Right atrium auricular region (tissue), 2 donors: ENCODE data around the gene NAT9. TPM values are rescaled to one million over a fixed set of nuclear protein-coding genes. Genes with fewer than 3 reads are reported as not detected.

Experiments
- DNase-seq: peaks from one replicate; pipeline ENCODE4 v3.0.0-alpha.2; 2019; ENCODE audit warnings: low spot score
- H3K27ac ChIP-seq, 2 donors: fragments of 200-600 bp; sonication (generic); 1 replicate in 1 of 2; 2 replicates in 1 of 2; pipeline ENCODE4 v1.5.1; 2016 to 2019
- H3K27me3 ChIP-seq, 2 donors: fragments of 200-600 bp; sonication (generic); one replicate each; pipeline versions ENCODE4 v1.5.1 to v1.6.0; 2017 to 2019
- H3K36me3 ChIP-seq: fragments of 200-600 bp; sonication (generic); one replicate; pipeline ENCODE4 v1.5.1; 2016
- H3K4me1 ChIP-seq, 2 donors: fragments of 200-600 bp; sonication (generic); one replicate each; pipeline versions ENCODE4 v1.5.1 to v1.6.0; 2017 to 2019
- H3K4me3 ChIP-seq, 2 donors: fragments of 200-600 bp; sonication (generic); 1 replicate in 1 of 2; 2 replicates in 1 of 2; pipeline ENCODE4 v1.5.1; 2017 to 2019; ENCODE audit warnings: mild to moderate bottlenecking in 1 of 2, moderate library complexity in 1 of 2
- H3K9me3 ChIP-seq, 2 donors: fragments of 200-600 bp; sonication (generic); one replicate each; pipeline ENCODE4 v1.5.1; 2019
- CTCF ChIP-seq, 2 donors: fragments of 200-600 bp; sonication (generic); IDR thresholded peaks; one replicate each; pipeline ENCODE4 v1.5.1; 2019; ENCODE audit warnings: antibody characterized with exemption in 2 of 2
- total RNA-seq, 2 donors: library from RNA; depleted of rRNA; stranded (reverse); fragments of >200 nt; gene quantifications; one replicate each; pipeline ENCODE4 v1.1.0, GENCODE V29; 2016

Gene NAT9, protein sequence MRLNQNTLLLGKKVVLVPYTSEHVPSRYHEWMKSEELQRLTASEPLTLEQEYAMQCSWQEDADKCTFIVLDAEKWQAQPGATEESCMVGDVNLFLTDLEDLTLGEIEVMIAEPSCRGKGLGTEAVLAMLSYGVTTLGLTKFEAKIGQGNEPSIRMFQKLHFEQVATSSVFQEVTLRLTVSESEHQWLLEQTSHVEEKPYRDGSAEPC
- 10 to 100 TPM; 16.2 to 18.7 TPM for total RNA-seq

DNA sequence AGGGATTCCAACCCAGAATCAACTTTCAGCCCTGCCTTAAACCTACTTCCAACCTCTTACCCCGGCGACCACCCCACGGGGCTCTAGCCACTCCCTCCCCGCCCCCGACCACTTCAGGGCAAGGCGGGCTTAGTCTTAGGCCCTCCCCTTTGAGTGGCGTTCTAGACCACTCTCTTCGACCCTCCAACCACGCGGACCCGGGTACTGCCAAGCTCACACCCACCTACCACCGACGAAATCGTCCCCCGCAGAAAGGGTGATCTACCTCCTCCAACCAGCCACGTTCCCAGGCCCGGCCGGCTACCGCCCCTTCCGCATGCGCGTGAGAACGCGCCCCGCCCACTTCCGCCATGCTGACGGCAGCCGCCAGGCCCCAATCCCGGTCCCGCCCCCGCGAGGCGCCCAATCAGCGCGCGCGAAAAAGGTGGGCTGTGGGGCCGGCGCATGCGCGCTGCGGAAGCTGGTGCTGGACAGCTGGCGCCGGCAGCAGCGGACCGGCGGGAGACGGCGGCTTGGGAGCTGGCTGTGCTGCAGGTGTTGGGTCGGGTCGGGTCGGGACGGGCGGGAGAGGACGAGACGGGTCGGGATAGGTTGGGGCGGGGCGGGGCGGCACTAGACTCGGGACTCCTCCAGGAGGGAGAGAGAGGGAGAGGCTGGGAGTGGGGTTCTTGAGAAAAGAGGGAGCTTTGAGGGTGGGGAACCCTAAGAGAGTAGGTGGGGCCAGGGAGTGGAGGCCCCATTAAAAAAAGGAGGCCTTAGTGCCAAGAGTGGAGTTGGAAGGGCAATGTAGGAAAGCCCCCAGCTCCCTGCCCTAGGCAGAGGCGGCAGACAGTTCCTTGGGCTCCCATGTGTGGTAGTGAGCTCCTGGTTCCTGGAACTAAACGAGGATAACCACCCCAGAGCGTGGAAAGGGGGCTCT is at the start of gene NAT9:
TSS of gene NAT9 (minus strand) at position 302 of the 919 bp plus-strand sequence. CDS start 647 bp downstream, outside the sequence.
- peak within 1 kb of the TSS; percentile 88 to 95 for H3K4me3 ChIP-seq
- H3K9me3 ChIP-seq = no peaks in the 10 kb centered on the region
- DNase-seq = peak; percentile 97
- peak within 1 kb of the TSS; percentile 74 to 75 for H3K27ac ChIP-seq
- TF ChIP-seq CTCF (IDR thresholded peaks at IDR 0.05) = no peak
- H3K4me1 ChIP-seq = peaks cover 0 to 40% of the 10 kb centered on the region in 2 donors
- H3K36me3 ChIP-seq = peaks cover 25% of the 10 kb centered on the region
- no peaks in the 10 kb centered on the region for H3K27me3 ChIP-seq

DNA sequence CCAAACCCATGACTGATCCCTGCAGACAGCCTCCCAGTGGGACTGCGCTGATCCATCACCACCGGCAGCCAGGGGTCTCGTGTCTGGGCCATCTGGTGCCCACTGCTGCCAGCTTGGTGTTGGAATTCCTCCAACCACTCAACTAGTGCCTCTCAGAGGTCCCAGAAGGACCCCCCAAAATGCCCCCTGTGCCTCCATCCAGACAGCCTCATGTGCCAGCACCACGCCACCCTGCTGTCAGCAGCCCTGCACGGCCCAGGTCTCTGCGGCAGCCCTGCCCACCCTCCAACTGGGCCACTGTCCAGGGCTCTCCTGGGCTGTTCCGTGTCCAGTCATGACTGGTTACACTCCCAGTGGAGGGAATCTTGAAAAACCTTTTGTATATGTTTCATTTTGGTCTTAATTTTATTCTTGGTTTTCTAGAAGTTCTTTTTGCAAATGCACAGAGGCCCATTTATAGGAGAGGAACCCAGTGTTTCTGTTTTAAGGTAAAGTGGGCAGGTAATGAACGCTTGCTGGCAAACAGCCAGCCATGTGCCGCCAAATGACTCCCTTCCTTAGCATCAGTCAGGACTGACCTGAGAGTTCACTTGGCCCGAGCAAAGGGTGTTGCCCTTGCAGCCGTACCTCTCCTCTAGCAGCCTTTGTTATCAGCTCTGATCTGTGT is 48.9 kb upstream of the NAT9 start:
- TF ChIP-seq CTCF (IDR thresholded peaks at IDR 0.05) = no peak
- H3K9me3 ChIP-seq = no peaks in the 10 kb centered on the region
- H3K27ac ChIP-seq = no peak overlapping the region
- H3K4me1 ChIP-seq = peaks cover 0 to 22% of the 10 kb centered on the region in 2 donors
- no peaks in the 10 kb centered on the region for H3K27me3 ChIP-seq
- H3K4me3 ChIP-seq = no peak overlapping the region
- H3K36me3 ChIP-seq = no peaks in the 10 kb centered on the region
- DNase-seq = no peak

GRCh38 chr17:74822939-74823367 is 46.8 kb upstream of the NAT9 start:
- H3K27ac ChIP-seq = peak overlapping the region; percentile 24 to 26

DNA sequence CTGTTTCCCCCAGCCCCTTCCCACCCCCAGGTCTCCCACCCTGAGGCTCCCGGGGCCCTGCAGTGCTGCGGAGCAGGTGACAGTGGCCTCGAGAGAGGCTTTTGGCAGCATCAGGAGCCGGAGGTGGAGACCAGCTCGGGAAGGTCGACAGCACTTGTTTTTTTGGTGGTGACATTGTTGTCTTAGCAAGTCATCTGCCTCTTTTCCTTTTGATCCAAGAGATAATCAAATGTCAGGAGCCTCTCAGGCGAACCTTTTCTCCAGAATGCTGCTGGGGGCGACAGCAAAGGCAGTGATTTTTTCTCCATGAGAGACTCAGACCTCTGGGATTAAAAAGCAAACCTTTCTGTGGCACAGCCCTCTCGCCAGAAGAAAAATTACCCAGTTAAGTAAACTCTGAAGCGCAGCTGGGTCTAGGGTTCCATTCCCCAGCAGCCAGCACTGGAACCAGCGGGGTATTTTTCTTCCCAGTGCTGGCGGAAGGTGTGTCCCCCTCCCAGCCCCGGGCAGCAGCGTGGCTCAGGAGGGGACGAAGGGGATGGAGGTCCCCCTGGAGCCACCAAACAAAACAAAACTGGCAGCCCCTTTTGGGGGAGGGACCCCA is 46.3 kb upstream of the NAT9 start:
- H3K4me3 ChIP-seq = no peak overlapping the region
- TF ChIP-seq CTCF (IDR thresholded peaks at IDR 0.05) = no peak
- no peaks in the 10 kb centered on the region for H3K27me3 ChIP-seq
- no peaks in the 10 kb centered on the region for H3K36me3 ChIP-seq
- H3K4me1 ChIP-seq = peaks cover 0 to 17% of the 10 kb centered on the region in 2 donors
- H3K27ac ChIP-seq = peak overlapping the region; percentile 24 to 26
- no peaks in the 10 kb centered on the region for H3K9me3 ChIP-seq
- no peak for DNase-seq

More at GRCh38 chr17:74822939-74823367, 46.8 kb upstream of the NAT9 start:
- H3K9me3 ChIP-seq = no peaks in the 10 kb centered on the region
- no peak overlapping the region for H3K4me3 ChIP-seq
- peaks cover 0 to 18% of the 10 kb centered on the region in 2 donors for H3K4me1 ChIP-seq
- no peaks in the 10 kb centered on the region for H3K36me3 ChIP-seq
- no peak for DNase-seq
- no peak for TF ChIP-seq CTCF (IDR thresholded peaks at IDR 0.05)
- no peaks in the 10 kb centered on the region for H3K27me3 ChIP-seq

DNA sequence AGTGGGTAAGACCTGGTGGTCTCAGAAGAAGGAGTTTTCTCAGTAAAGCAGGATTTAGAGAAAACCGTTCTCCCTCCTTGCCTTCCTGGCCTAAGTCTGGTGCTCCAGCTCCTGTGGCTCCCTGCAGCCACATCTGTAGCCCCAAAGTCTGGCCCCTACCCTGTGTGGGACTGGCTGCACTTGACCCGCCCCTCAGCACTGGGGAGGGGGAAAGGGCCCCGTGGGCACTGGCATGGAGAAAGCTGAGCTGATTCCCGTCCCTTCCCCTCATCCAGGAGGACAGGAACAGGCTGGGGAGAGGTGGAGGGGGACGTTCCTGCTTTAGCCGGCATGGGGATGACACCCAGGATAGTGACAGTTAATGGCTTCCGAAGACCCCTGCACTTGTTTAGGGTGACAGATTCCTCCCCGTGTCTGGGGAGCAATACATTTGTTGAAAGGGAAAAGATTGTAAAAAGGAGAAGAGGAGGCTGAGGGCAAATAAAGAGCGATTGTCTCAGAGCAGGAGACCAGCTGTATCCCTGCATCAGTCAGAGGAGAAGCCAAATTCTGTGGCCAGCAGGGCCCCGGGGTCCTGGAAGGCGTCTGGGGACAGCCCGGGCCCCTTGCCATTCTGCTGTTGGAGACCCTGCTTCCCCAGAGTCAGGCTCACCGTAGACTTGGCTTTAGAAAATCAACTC is 45.6 kb upstream of the NAT9 start:
- Histone ChIP-seq H3K9me3 (no peaks in the 10 kb centered on the region), H3K27me3 (no peaks in the 10 kb centered on the region), H3K4me3 (no peak overlapping the region), H3K4me1 (peaks cover 0 to 16% of the 10 kb centered on the region in 2 donors), H3K36me3 (no peaks in the 10 kb centered on the region), H3K27ac (peak overlapping the region; percentile 24 to 26)
- TF ChIP-seq CTCF (IDR thresholded peaks at IDR 0.05) = no peak
- DNase-seq = no peak
